WI38 (cell line): ENCODE measurements around the gene RNF150.

Experiments used
- H3K4me3 ChIP-seq: 2 replicates; pipeline ENCODE4 v1.5.1; 2011; ENCODE audit warnings: low read depth, mild to moderate bottlenecking, control low read depth, low read length
- TF ChIP-seq, protein P1 (sequence below): IDR thresholded peaks from 2 replicates; pipeline ENCODE4 v1.5.1; 2012; ENCODE audit warnings: low read depth, mild to moderate bottlenecking, control low read depth, low read length

Gene RNF150

DNA sequence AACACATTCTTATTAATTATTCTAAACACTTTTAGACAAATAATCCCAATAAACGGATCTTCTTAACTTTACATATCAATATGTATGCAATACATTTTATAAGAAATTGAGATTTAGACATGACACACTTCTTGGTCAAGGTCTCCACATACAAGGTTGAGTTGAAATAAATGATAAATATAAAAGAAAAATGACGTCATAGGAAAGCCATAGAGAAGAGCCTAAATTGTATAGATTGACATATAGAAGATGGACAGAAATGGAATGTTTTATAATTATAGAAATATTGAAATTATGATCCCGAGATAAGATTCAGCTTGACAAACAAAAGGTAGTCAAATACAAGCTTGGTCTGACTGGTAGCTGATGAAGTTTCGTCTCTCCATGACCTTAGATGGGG is 87.4 kb downstream of the RNF150 start:
- TF ChIP-seq, protein P1, sequence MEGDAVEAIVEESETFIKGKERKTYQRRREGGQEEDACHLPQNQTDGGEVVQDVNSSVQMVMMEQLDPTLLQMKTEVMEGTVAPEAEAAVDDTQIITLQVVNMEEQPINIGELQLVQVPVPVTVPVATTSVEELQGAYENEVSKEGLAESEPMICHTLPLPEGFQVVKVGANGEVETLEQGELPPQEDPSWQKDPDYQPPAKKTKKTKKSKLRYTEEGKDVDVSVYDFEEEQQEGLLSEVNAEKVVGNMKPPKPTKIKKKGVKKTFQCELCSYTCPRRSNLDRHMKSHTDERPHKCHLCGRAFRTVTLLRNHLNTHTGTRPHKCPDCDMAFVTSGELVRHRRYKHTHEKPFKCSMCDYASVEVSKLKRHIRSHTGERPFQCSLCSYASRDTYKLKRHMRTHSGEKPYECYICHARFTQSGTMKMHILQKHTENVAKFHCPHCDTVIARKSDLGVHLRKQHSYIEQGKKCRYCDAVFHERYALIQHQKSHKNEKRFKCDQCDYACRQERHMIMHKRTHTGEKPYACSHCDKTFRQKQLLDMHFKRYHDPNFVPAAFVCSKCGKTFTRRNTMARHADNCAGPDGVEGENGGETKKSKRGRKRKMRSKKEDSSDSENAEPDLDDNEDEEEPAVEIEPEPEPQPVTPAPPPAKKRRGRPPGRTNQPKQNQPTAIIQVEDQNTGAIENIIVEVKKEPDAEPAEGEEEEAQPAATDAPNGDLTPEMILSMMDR: no peak

GRCh38 chr4:141041021-141041476 is 92.2 kb downstream of the RNF150 start:
- TF ChIP-seq, protein P1: no peak
- no peak overlapping the region for H3K4me3 ChIP-seq

More for the DNA sequence above, 87.4 kb downstream of the RNF150 start:
- H3K4me3 ChIP-seq: no peak overlapping the region

- TF ChIP-seq, protein P1: no peak
- no peak overlapping the region for H3K4me3 ChIP-seq
Observed at GRCh38 chr4:141039156-141039555, 94.1 kb downstream of the RNF150 start.

- TF ChIP-seq, protein P1: no peak
- no peak overlapping the region for H3K4me3 ChIP-seq
Observed at GRCh38 chr4:141038428-141038827, 94.8 kb downstream of the RNF150 start.

DNA sequence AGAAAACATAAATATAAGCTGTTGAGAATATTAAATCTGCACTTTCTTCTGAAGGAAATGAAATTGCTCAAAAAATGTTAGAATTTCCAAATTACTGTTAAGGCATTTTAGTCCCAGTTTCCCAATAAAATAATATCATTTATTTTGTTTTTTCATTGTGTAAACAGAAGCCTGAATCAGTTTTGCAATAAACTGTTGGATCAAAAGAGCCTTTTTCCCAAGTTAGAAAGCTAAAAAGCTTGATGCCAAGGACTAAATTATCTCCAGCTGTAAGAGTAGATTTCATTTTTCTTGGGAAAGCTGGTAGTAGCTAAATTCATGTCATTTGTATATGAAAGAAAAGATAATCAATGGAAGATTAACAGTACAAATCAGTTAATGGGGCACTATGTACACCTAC is 95.8 kb downstream of the RNF150 start:
- TF ChIP-seq, protein P1: no peak
- no peak overlapping the region for H3K4me3 ChIP-seq

- TF ChIP-seq, protein P1: no peak
- H3K4me3 ChIP-seq: no peak overlapping the region
Observed at GRCh38 chr4:141036786-141037185, 96.5 kb downstream of the RNF150 start.

DNA sequence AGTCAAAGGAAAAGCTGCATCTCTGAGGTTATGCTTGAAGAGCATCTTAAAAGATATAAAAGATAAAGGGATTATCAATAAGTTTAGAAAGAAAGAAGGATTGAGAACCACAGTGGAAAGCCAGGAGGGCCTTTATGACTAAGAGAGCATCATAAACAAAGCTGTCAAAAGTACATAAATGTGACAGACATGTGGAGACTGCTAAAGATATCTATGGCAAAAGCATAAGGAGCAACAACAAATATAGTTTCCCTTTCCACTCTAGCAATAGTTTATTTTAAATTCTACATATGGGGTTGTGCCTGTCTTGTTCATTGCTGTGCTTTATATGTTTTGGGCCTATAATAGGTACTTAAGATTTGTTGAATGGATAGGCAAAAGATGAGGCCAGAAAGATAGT is 97.3 kb downstream of the RNF150 start:
- TF ChIP-seq, protein P1: no peak
- no peak overlapping the region for H3K4me3 ChIP-seq
